K562 (cell line): ENCODE results near the gene ST3GAL5. TPM values are rescaled to one million over a fixed set of nuclear protein-coding genes. Genes with fewer than 3 reads are reported as not detected.

Source experiments
- ATAC-seq: fragments of 200-7000 bp; cut with Tn5 transposase; 3 replicates; pipeline ENCODE4 v1.9.1; 2020; ENCODE audit warnings: moderate library complexity
- BruUV-seq: library from RNA; stranded (reverse); fragments of 400-500 nt; replicated peaks from 2 replicates; lab custom pipeline; 2021; lab: Mats Ljungman, UMichigan
- CTCF ChIA-PET: fragments of 300-600 bp; formaldehyde crosslinking; extraction: SDS; loops from one replicate; lab custom pipeline; 2021; ENCODE audit warnings: low intra/inter-chr PET ratio; lab: Yijun Ruan, JAX
- POLR2A ChIA-PET: fragments of 300-600, 350-650 bp; sonication (Branson Sonifier 250); formaldehyde crosslinking; extraction: SDS; loops from one replicate; lab custom pipeline; 2021; ENCODE audit warnings: antibody characterized with exemption, inconsistent platforms; lab: Yijun Ruan, JAX
- DNase-seq, 4 experiments: peaks; one replicate each; pipeline versions ENCODE4 v3.0.0 to v3.0.0-alpha.2; 2011 to 2018; ENCODE audit warnings: low spot score in 3 of 4, mixed read lengths in 3 of 4; ENCODE audit errors: extremely low read depth in 1 of 4
- FAIRE-seq: peaks from 2 replicates; lab custom pipeline; 2011; peaks lifted over from hg19 to GRCh38; lab: Jason Lieb, UNC
- H2AFZ ChIP-seq: 2 replicates; pipeline ENCODE4 v1.6.0; 2011; ENCODE audit warnings: low read depth, low read length, control low read depth, inconsistent platforms
- H3K27ac ChIP-seq: fragments of 200-600 bp; 3 replicates; pipeline ENCODE4 v1.8.0; 2011; ENCODE audit warnings: low read depth, mild to moderate bottlenecking, control low read depth, inconsistent platforms, low read length, moderate library complexity, mixed read lengths; ENCODE audit errors: extremely low read depth
- H3K27me3 ChIP-seq, 2 experiments: fragments of 300-600 bp in 1 of 2; 2 replicates in 1 of 2; 3 replicates in 1 of 2; pipeline versions ENCODE4 v1.6.0 to v1.8.0; 2011; ENCODE audit warnings: inconsistent platforms in 2 of 2, low read length in 2 of 2, mild to moderate bottlenecking in 1 of 2, mixed read lengths in 1 of 2, moderate library complexity in 1 of 2; ENCODE audit not compliant: control insufficient read depth in 2 of 2, insufficient read depth in 2 of 2
- H3K36me3 ChIP-seq: fragments of 300-600 bp; 3 replicates; pipeline ENCODE4 v1.8.0; 2011; ENCODE audit warnings: mild to moderate bottlenecking, low read length, inconsistent platforms; ENCODE audit not compliant: control insufficient read depth, insufficient read depth
- H3K4me1 ChIP-seq, 2 experiments: fragments of 200-600 bp in 1 of 2; replicated peaks in 1 of 2; 2 replicates in 1 of 2; 3 replicates in 1 of 2; pipeline versions ENCODE4 v1.5.1 to v1.8.0; 2011; ENCODE audit warnings: inconsistent platforms in 2 of 2, low read length in 2 of 2, mild to moderate bottlenecking in 1 of 2, mixed read lengths in 1 of 2, moderate library complexity in 1 of 2; ENCODE audit not compliant: control insufficient read depth in 2 of 2, insufficient read depth in 2 of 2
- H3K4me2 ChIP-seq: 2 replicates; pipeline ENCODE4 v1.6.1; 2011; ENCODE audit warnings: low read length, control low read depth, inconsistent platforms, mixed read lengths; ENCODE audit not compliant: insufficient read depth
- H3K4me3 ChIP-seq: fragments of 200-600 bp; sonication (generic), shearing (Covaris generic); 2 replicates; pipeline ENCODE4 v1.5.1; 2016; ENCODE audit warnings: control low read depth, inconsistent platforms
- H3K79me2 ChIP-seq: fragments of 200-600 bp; 3 replicates; pipeline ENCODE4 v1.8.0; 2011; ENCODE audit warnings: low read length, inconsistent platforms; ENCODE audit not compliant: control insufficient read depth, insufficient read depth
- H3K9ac ChIP-seq, 2 experiments: 2 replicates each; pipeline versions ENCODE4 v1.6.0 to v1.6.1; 2011; ENCODE audit warnings: low read depth in 2 of 2, low read length in 2 of 2, control low read depth in 1 of 2, inconsistent platforms in 1 of 2, mild to moderate bottlenecking in 1 of 2, mixed read lengths in 1 of 2; ENCODE audit not compliant: insufficient read depth in 1 of 2
- H3K9me1 ChIP-seq: one replicate; pipeline ENCODE4 v1.6.0; 2011; ENCODE audit warnings: inconsistent platforms, mild to moderate bottlenecking, low read length, moderate library complexity; ENCODE audit not compliant: control insufficient read depth, insufficient read depth
- H3K9me3 ChIP-seq: replicated peaks from 2 replicates; pipeline ENCODE4 v1.5.1; 2011; ENCODE audit warnings: low read depth, low read length, inconsistent platforms; ENCODE audit not compliant: control insufficient read depth, insufficient read depth
- H4K20me1 ChIP-seq: replicated peaks from 2 replicates; pipeline ENCODE4 v1.6.1; 2011; ENCODE audit warnings: low read length, inconsistent platforms, mixed read lengths; ENCODE audit not compliant: control insufficient read depth, insufficient read depth
- DEAF1 ChIP-seq: fragments of 450-650 bp; formaldehyde crosslinking; IDR thresholded peaks from 2 replicates; pipeline ENCODE4 v1.4.0; 2020; ENCODE audit warnings: mild to moderate bottlenecking, moderate library complexity
- FOXA1 ChIP-seq: fragments of 450-650 bp; IDR thresholded peaks from 2 replicates; pipeline ENCODE4 v1.6.1; 2016; ENCODE audit warnings: mild to moderate bottlenecking, borderline replicate concordance
- MBD2 ChIP-seq: sonication (generic); IDR thresholded peaks from 2 replicates; pipeline ENCODE4 v1.6.1; 2016; ENCODE audit warnings: low read depth, borderline replicate concordance
- NCOR1 ChIP-seq: fragments of 450-650 bp; IDR thresholded peaks from 2 replicates; pipeline ENCODE4 v1.6.1; 2016; ENCODE audit warnings: mild to moderate bottlenecking, moderate library complexity
- POLR2G ChIP-seq: fragments of 200-400 bp; formaldehyde crosslinking; IDR thresholded peaks from 2 replicates; pipeline ENCODE4 v1.6.1; 2017; ENCODE audit warnings: low read depth, mild to moderate bottlenecking, antibody characterized with exemption, low read length, moderate library complexity
- RFX7 ChIP-seq: fragments of 250-450 bp; sonication (Bioruptor Pico); IDR thresholded peaks from 2 replicates; pipeline ENCODE4 v1.5.1; 2021; ENCODE audit warnings: mild to moderate bottlenecking
- SRSF1 ChIP-seq: fragments of 200-400 bp; formaldehyde crosslinking; IDR thresholded peaks from 2 replicates; pipeline ENCODE4 v1.6.1; 2017; ENCODE audit warnings: mild to moderate bottlenecking, low read depth, low read length, moderate library complexity
- ZNF134 ChIP-seq: fragments of 250-450 bp; sonication (Bioruptor Pico); conservative IDR thresholded peaks from 2 replicates; pipeline ENCODE4 v1.4.0; 2020
- ZNF764 ChIP-seq: fragments of 250-450 bp; sonication (Bioruptor Pico); IDR thresholded peaks from 2 replicates; pipeline ENCODE4 v1.4.0; 2020; ENCODE audit warnings: low read depth, mild to moderate bottlenecking, moderate library complexity
- ZNF830 ChIP-seq: fragments of 250-450 bp; sonication (Bioruptor Pico); IDR thresholded peaks from 2 replicates; pipeline ENCODE4 v1.5.0; 2021; ENCODE audit warnings: mild to moderate bottlenecking
- WGBS: fragments of 100-300 bp; shearing (Covaris generic); methylation state at CpG from one replicate; pipeline ENCODE4 v1.1.6; 2016; ENCODE audit warnings: low coverage, mixed read lengths; ENCODE audit not compliant: insufficient coverage; ENCODE audit errors: missing lambda C conversion rate; 5-methylcytosine and 5-hydroxymethylcytosine counted together
- in situ Hi-C: fragments of 300-500 bp; cut with MboI; formaldehyde crosslinking; loops from 4 replicates; pipeline ENCODE4 v1.15.0; 2018; ENCODE audit warnings: inconsistent platforms, mixed read lengths
- intact Hi-C: fragments of 100-400 bp; cut with micrococcal nuclease; formaldehyde crosslinking; loops from 2 replicates; pipeline ENCODE4 v1.14.2; 2022
- polyA plus RNA-seq, 8 experiments: library from polyadenylated mRNA; depleted of rRNA in 4 of 8; stranded (reverse) in 5 of 8; unstranded in 3 of 8; fragments of >200 nt; fragmentation: Nextera tagmentation in 2 of 8; fragmentation: Illumina TruSeq in 1 of 8; extraction: Ambion mirVana in 2 of 8; extraction: Trizol in 1 of 8; gene quantifications; 2 replicates each; pipeline versions ENCODE4 v1.2.1 to v1.2.3, GENCODE V29; 2011 to 2014; ENCODE audit warnings: inconsistent platforms in 1 of 8, missing spikeins in 1 of 8
- total RNA-seq, 7 experiments: library from RNA; depleted of rRNA in 6 of 7; stranded (reverse); fragments of >200 nt in 6 of 7; fragmentation: Illumina TruSeq in 2 of 7; extraction: Trizol in 2 of 7; gene quantifications; 2 replicates each; pipeline versions ENCODE4 v1.2.1 to v1.2.3, GENCODE V29; 2011 to 2021; ENCODE audit warnings: low replicate concordance in 1 of 7
- TF ChIP-seq, protein P1 (sequence below): fragments of 450-650 bp; IDR thresholded peaks from 2 replicates; pipeline ENCODE4 v1.6.1; 2016; ENCODE audit warnings: borderline replicate concordance
- TF ChIP-seq, protein P2 (sequence below): sonication (generic); formaldehyde crosslinking; IDR thresholded peaks from 2 replicates; pipeline ENCODE4 v1.8.0; 2022; ENCODE audit warnings: mild to moderate bottlenecking, missing genetic modification reagents

Gene ST3GAL5
- total and polyA plus RNA-seq, 9 of the 15 experiments (the other 6 are each of a cell fraction or from before 2014, with no cell fraction given) = 1.6 to 10.0 (median 4.2) TPM

DNA sequence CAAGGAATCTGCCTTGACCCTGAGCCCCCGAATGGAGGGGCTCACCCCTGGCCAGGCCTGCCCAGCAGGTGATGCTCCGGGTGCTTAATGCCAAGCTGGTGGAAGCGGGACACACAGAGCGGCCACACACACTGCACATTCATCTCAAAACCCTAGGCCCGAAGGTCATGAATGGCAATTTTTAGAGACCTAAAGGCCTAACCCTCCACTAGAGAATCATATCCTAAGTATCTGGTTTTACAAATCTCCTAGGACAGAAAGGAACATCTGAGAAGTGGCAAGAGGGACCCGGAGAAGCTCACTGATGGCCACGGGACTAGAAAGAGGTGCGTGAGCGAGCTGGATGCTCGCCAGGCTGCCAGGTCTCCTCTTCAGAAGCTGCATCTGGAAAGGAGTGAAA is 38.3 kb downstream of the ST3GAL5 start (continued):
- TF ChIP-seq DEAF1 (CRISPR knock-in tag) (no peak), POLR2G (no peak), FOXA1 (no peak), SRSF1 (no peak)
- TF ChIP-seq, protein P1, sequence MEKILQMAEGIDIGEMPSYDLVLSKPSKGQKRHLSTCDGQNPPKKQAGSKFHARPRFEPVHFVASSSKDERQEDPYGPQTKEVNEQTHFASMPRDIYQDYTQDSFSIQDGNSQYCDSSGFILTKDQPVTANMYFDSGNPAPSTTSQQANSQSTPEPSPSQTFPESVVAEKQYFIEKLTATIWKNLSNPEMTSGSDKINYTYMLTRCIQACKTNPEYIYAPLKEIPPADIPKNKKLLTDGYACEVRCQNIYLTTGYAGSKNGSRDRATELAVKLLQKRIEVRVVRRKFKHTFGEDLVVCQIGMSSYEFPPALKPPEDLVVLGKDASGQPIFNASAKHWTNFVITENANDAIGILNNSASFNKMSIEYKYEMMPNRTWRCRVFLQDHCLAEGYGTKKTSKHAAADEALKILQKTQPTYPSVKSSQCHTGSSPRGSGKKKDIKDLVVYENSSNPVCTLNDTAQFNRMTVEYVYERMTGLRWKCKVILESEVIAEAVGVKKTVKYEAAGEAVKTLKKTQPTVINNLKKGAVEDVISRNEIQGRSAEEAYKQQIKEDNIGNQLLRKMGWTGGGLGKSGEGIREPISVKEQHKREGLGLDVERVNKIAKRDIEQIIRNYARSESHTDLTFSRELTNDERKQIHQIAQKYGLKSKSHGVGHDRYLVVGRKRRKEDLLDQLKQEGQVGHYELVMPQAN = no peak

DNA sequence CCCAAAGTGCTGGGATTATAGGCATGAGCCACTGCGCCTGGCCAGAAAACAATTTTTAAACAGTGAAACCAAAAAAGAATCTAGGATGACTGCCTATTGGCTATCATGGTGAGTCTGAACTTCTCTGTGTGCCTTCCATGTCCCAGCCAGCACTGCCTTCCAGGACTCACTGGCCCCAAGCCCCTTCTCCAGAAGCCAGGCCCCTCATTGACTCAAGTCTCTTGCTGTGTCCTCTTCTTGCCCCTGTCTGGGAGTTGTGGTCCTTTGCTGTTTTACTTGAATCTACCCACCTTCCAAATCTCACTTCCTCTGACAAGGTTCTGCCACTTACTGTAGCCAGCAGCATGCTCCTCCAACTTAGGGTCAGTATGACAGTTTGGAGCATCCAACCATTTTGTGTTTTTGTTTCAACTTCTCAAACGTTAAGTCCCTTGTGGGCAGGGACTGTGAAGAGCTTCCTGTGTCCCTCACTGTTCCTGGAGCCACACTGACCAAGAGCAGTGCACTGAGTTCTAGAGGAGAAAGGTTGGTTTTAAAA is 41.7 kb downstream of the ST3GAL5 start:
- no peak for FAIRE-seq
- H3K4me3 ChIP-seq = no peak overlapping the region
- no peak for TF ChIP-seq ZNF830 (CRISPR knock-in tag)
- no peak for TF ChIP-seq ZNF134 (CRISPR knock-in tag)
- TF ChIP-seq RFX7 = no peak
- no peak for TF ChIP-seq MBD2
- TF ChIP-seq, protein P2, sequence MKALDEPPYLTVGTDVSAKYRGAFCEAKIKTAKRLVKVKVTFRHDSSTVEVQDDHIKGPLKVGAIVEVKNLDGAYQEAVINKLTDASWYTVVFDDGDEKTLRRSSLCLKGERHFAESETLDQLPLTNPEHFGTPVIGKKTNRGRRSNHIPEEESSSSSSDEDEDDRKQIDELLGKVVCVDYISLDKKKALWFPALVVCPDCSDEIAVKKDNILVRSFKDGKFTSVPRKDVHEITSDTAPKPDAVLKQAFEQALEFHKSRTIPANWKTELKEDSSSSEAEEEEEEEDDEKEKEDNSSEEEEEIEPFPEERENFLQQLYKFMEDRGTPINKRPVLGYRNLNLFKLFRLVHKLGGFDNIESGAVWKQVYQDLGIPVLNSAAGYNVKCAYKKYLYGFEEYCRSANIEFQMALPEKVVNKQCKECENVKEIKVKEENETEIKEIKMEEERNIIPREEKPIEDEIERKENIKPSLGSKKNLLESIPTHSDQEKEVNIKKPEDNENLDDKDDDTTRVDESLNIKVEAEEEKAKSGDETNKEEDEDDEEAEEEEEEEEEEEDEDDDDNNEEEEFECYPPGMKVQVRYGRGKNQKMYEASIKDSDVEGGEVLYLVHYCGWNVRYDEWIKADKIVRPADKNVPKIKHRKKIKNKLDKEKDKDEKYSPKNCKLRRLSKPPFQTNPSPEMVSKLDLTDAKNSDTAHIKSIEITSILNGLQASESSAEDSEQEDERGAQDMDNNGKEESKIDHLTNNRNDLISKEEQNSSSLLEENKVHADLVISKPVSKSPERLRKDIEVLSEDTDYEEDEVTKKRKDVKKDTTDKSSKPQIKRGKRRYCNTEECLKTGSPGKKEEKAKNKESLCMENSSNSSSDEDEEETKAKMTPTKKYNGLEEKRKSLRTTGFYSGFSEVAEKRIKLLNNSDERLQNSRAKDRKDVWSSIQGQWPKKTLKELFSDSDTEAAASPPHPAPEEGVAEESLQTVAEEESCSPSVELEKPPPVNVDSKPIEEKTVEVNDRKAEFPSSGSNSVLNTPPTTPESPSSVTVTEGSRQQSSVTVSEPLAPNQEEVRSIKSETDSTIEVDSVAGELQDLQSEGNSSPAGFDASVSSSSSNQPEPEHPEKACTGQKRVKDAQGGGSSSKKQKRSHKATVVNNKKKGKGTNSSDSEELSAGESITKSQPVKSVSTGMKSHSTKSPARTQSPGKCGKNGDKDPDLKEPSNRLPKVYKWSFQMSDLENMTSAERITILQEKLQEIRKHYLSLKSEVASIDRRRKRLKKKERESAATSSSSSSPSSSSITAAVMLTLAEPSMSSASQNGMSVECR = no peak
- TF ChIP-seq ZNF764 = no peak
- no peak for TF ChIP-seq NCOR1

More for the DNA sequence above, 41.7 kb downstream of the ST3GAL5 start:
- in situ Hi-C loops (no loop called here), intact Hi-C loops (no loop called here)
- no peaks in the 10 kb centered on the region for H3K9me1 ChIP-seq
- ChIA-PET CTCF (no interaction called here), POLR2A (no interaction called here)
- H3K36me3 ChIP-seq = peaks cover 2% of the 10 kb centered on the region; the same call in 1 of the 3 replicates
- DNase-seq = no peak
- H3K9me3 ChIP-seq = no peaks in the 10 kb centered on the region
- H2AFZ ChIP-seq = no peak overlapping the region
- 33% methylated on average over 2 of the region's 2 CpGs for WGBS
- BruUV-seq = no TSS peak
- no peak overlapping the region for H3K4me2 ChIP-seq
- ATAC-seq = no peak
- no peaks in the 10 kb centered on the region for H3K4me1 ChIP-seq
- H3K79me2 ChIP-seq = no peaks in the 10 kb centered on the region
- H3K9ac ChIP-seq = no peak overlapping the region
- H3K27ac ChIP-seq = no peak overlapping the region
- no peaks in the 10 kb centered on the region for H4K20me1 ChIP-seq
- no peaks in the 10 kb centered on the region for H3K27me3 ChIP-seq
